Heart left ventricle (tissue), 16 donors: ENCODE measurements around the gene OR2A14. TPM values are rescaled to one million over a fixed set of nuclear protein-coding genes. Genes with fewer than 3 reads are reported as not detected.
"Not testable (repeated sequence)": the region's sequence is repeated elsewhere in the genome, so short reads cannot be mapped to it uniquely, and the experiment has no call there.

Experiments
- ATAC-seq, 4 donors: fragments of 200-7000 bp; cut with Tn5 transposase; one replicate each; pipeline ENCODE4 v1.9.1; 2020 to 2022; ENCODE audit warnings: moderate library complexity in 4 of 4, mild to moderate bottlenecking in 3 of 4, moderate number of reproducible peaks in 1 of 4
- DNase-seq, 5 donors: peaks; one replicate each; pipeline ENCODE4 v3.0.0-alpha.2; 2020
- H3K27ac ChIP-seq, 12 donors: fragments of 200-600 bp; sonication (generic) in 4 of 12; one replicate each; pipeline versions ENCODE4 v1.5.0 to v1.8.0; 2016 to 2022; ENCODE audit warnings: mild to moderate bottlenecking in 2 of 12
- H3K27me3 ChIP-seq, 9 donors: fragments of 200-600 bp; sonication (generic) in 2 of 9; one replicate each; pipeline versions ENCODE4 v1.5.1 to v1.8.0; 2016 to 2022; ENCODE audit warnings: mild to moderate bottlenecking in 3 of 9
- H3K36me3 ChIP-seq, 9 donors: fragments of 200-600 bp; sonication (generic) in 2 of 9; one replicate each; pipeline versions ENCODE4 v1.5.0 to v1.8.0; 2018 to 2022; ENCODE audit warnings: mild to moderate bottlenecking in 2 of 9
- H3K4me1 ChIP-seq, 12 donors: fragments of 200-600 bp; sonication (generic) in 4 of 12; one replicate each; pipeline versions ENCODE4 v1.5.0 to v1.8.0; 2016 to 2022; ENCODE audit warnings: mild to moderate bottlenecking in 3 of 12
- H3K4me3 ChIP-seq, 12 donors: fragments of 200-600 bp; sonication (generic) in 4 of 12; one replicate each; pipeline versions ENCODE4 v1.5.0 to v1.8.0; 2017 to 2022; ENCODE audit warnings: mild to moderate bottlenecking in 9 of 12, moderate library complexity in 4 of 12
- H3K9me3 ChIP-seq, 12 donors: fragments of 200-600 bp; sonication (generic) in 4 of 12; one replicate each; pipeline versions ENCODE4 v1.5.0 to v1.8.0; 2016 to 2022; ENCODE audit warnings: mild to moderate bottlenecking in 1 of 12
- CTCF ChIP-seq, 12 donors: fragments of 200-600 bp; sonication (generic) in 4 of 12; IDR thresholded peaks; one replicate each; pipeline versions ENCODE4 v1.5.0 to v1.8.0; 2018 to 2022; ENCODE audit warnings: antibody characterized with exemption in 12 of 12, mild to moderate bottlenecking in 5 of 12
- POLR2A ChIP-seq, 2 donors: fragments of 450-650 bp; IDR thresholded peaks; one replicate each; pipeline ENCODE4 v1.6.1; 2017; ENCODE audit warnings: antibody characterized with exemption in 2 of 2, mild to moderate bottlenecking in 2 of 2, moderate library complexity in 2 of 2
- WGBS, 4 donors: extraction: QIAGEN DNeasy Blood & Tissue Kit in 2 of 4; methylation state at CpG; one replicate each; pipeline versions ENCODE4 v1.1.5 to v1.1.7; 2013 to 2018; 5-methylcytosine and 5-hydroxymethylcytosine counted together
- intact Hi-C, 10 donors: fragments of 100-400 bp; cut with DNase I; formaldehyde crosslinking; loops; one replicate each; pipeline versions ENCODE4 v1.11.1 to v1.14.2; 2022
- polyA plus RNA-seq, 2 donors: library from polyadenylated mRNA; stranded (reverse); fragments of 200-250 nt; gene quantifications; one replicate each; pipeline ENCODE4 v1.2.3, GENCODE V29; 2013
- total RNA-seq, 9 donors: library from RNA; depleted of rRNA in 2 of 9; stranded (reverse); fragments of >200 nt in 2 of 9; fragmentation: NEBNext Ultra II Directional in 3 of 9; extraction: Animal tissue kit (Norgen Biotek cat#: 25700) in 3 of 9; gene quantifications; one replicate each; pipeline versions ENCODE4 v1.1.0 to v1.2.4, GENCODE V29; 2016 to 2023
- donor health status: ischemic (EF 13 %, LVEDD 7.1; RV severe dilation, severe dysfunction).
- donor health status: healthy with polysubstance abuse.
- donor health status: DM: no; HTN: yes; CAD: no.
- donor health status: DM: no; HTN: no; CAD: no.
- donor health status: ischemic (EF 25% LVEDD 6.9; RV normal size, moderate dysfunction).
- donor health status: ischemic (EF 25% LVEDD 5.7; RV mildly dilated, moderate dysfunction).
- donor health status: healthy.
- donor health status: DM: yes; HTN: yes; CAD: no.
- donor health status: ischemic (EF 35%, LVEDD 5.7; RV mildly dilated, moderate dysfunction).
- donor health status: nonischemic (EF 11% LVEDD 7.7; RV severe dilation, severe dysfunction).
- donor health status: DM: yes; HTN: yes; CAD: no.
- donor health status: PGD.
- donor health status: ischemic (EF 29% LVEDD 5.4; RV normal size, mild dysfunction).
- donor health status: nonischemic (EF 23%, LVEDD 6.1; RV moderate dilation, normal function).

OR2A14 gene
- total and polyA plus RNA-seq, 11 donors, result not detected

- Histone ChIP-seq H3K27me3 (no peaks in the 10 kb centered on the region), H3K36me3 (no peaks in the 10 kb centered on the region), H3K4me1 (no peaks in the 10 kb centered on the region), H3K9me3 (no peaks in the 10 kb centered on the region), H3K27ac (no peak overlapping the region), H3K4me3 (no peak overlapping the region)
- 50 to 56% (median 52%) methylated on average over 1 of the region's 1 CpG for WGBS, 4 donors
- DNase-seq, result no peak
- intact Hi-C loops, result no loop called here
- ATAC-seq, result no peak
- TF ChIP-seq POLR2A (IDR thresholded peaks at IDR 0.05), result no peak
- no peak for TF ChIP-seq CTCF (IDR thresholded peaks at IDR 0.05)
These were observed 9.3 kb upstream of the OR2A14 start for GRCh38 chr7:144113651-144114050.

- no peak for ATAC-seq
- Histone ChIP-seq H3K4me1 (no peaks in the 10 kb centered on the region), H3K27ac (no peak overlapping the region), H3K27me3 (no peaks in the 10 kb centered on the region), H3K36me3 (no peaks in the 10 kb centered on the region), H3K9me3 (no peaks in the 10 kb centered on the region), H3K4me3 (no peak overlapping the region)
- intact Hi-C loops, result no loop called here
- no peak for TF ChIP-seq CTCF (IDR thresholded peaks at IDR 0.05)
- no peak for TF ChIP-seq POLR2A (IDR thresholded peaks at IDR 0.05)
- WGBS, 4 donors, result 61 to 81% (median 64%) methylated on average over 7 to 8 of the region's 8 CpGs
- DNase-seq, result no peak
These were observed 4.6 kb upstream of the OR2A14 start for GRCh38 chr7:144118341-144118740.

- no peaks in the 10 kb centered on the region for H3K9me3 ChIP-seq
- peak in 3 of 4 donors; percentile 76 to 85 (median 77) for ATAC-seq
- DNase-seq, result peak; percentile 74 to 89 (median 81)
- H3K4me1 ChIP-seq, result no peaks in the 10 kb centered on the region
- H3K4me3 ChIP-seq, result no peak overlapping the region
- WGBS, 4 donors, result 35 to 40% (median 38%) methylated on average over 6 of the region's 6 CpGs
- H3K27ac ChIP-seq, result no peak overlapping the region
- intact Hi-C loops, result loop anchor here in 3 of 10 donors (5.0 to 10.0 kb wide), 2 partner anchors 93 to 96 kb away; no protein-coding TSS in a partner anchor
- no peaks in the 10 kb centered on the region for H3K36me3 ChIP-seq
- no peaks in the 10 kb centered on the region for H3K27me3 ChIP-seq
- peak; percentile 65 to 85 (median 76) for TF ChIP-seq CTCF (IDR thresholded peaks at IDR 0.05)
- no peak for TF ChIP-seq POLR2A (IDR thresholded peaks at IDR 0.05)
These were observed 4.8 kb downstream of the OR2A14 start for GRCh38 chr7:144127714-144128334.

- not testable (repeated sequence) for H3K27me3 ChIP-seq, H3K4me3 ChIP-seq, H3K9me3 ChIP-seq, H3K4me1 ChIP-seq, DNase-seq, ATAC-seq, H3K36me3 ChIP-seq, H3K27ac ChIP-seq
- intact Hi-C loops, result loop anchor here in 3 of 10 donors (5.0 to 10.0 kb wide), 2 partner anchors 95 to 97 kb away; no protein-coding TSS in a partner anchor
- 89 to 93% (median 92%) methylated on average over 9 of the region's 9 CpGs for WGBS, 4 donors
These were observed 6.6 kb downstream of the OR2A14 start for GRCh38 chr7:144129601-144130000.

GRCh38 chr7:144130730-144131129 is 7.8 kb downstream of the OR2A14 start:
- 80 to 90% (median 89%) methylated on average over 2 of the region's 2 CpGs for WGBS, 4 donors
- no peaks in the 10 kb centered on the region for H3K36me3 ChIP-seq
- intact Hi-C loops, result loop anchor here in 1 of 10 donors (10.0 kb wide), 1 partner anchor 156 kb away; no protein-coding TSS in a partner anchor
- H3K4me3 ChIP-seq, result no peak overlapping the region
- TF ChIP-seq POLR2A (IDR thresholded peaks at IDR 0.05), result no peak
- no peak for TF ChIP-seq CTCF (IDR thresholded peaks at IDR 0.05)
- ATAC-seq, result no peak
- H3K27me3 ChIP-seq, result no peaks in the 10 kb centered on the region
- no peaks in the 10 kb centered on the region for H3K9me3 ChIP-seq
- no peak overlapping the region for H3K27ac ChIP-seq
- DNase-seq, result no peak
- no peaks in the 10 kb centered on the region for H3K4me1 ChIP-seq
